ENCODE measurements around the gene DDOST.
"Not testable (repeated sequence)": the region's sequence is repeated elsewhere in the genome, so short reads cannot be mapped to it uniquely, and the experiment has no call there.

DNA sequence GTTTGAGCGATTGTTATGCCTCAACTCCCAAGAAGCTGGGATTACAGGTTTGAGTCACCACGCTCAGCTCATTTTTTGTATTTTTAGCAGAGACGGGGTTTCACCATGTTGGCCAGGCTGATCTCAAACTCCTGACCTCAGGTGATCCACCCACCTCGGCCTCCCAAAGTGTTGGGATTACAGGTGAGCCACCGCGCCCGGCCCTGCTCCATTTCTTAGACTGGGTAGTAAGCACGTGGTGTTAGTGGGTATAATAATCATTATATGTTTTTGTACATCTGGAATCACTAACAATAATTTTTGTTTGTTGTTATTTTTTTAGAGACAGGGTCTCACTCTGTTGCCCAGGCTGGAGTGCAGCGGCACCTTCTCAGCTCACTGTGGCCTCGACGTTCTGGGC is 12.5 kb upstream of the DDOST start:
- TF ChIP-seq CTCF (IDR thresholded peaks at IDR 0.05; ENCODE audit: low read depth, low read length, poor library complexity, severe bottlenecking); EZH2phosphoT487 (IDR thresholded peaks at IDR 0.05; ENCODE audit: borderline replicate concordance, low read length): not testable (repeated sequence)

All from DOHH2 (cell line).